CD4-positive, alpha-beta T cell treated with Interleukin-1 beta for 1 hour (primary cell): ENCODE data around the gene TMEM203.
"Not testable (repeated sequence)": the region's sequence is repeated elsewhere in the genome, so short reads cannot be mapped to it uniquely, and the experiment has no call there.

Source experiments
- DNase-seq, 2 donors: peaks; one replicate each; pipeline ENCODE4 v3.0.0-alpha.2; 2020 to 2022

The TMEM203 gene

DNA sequence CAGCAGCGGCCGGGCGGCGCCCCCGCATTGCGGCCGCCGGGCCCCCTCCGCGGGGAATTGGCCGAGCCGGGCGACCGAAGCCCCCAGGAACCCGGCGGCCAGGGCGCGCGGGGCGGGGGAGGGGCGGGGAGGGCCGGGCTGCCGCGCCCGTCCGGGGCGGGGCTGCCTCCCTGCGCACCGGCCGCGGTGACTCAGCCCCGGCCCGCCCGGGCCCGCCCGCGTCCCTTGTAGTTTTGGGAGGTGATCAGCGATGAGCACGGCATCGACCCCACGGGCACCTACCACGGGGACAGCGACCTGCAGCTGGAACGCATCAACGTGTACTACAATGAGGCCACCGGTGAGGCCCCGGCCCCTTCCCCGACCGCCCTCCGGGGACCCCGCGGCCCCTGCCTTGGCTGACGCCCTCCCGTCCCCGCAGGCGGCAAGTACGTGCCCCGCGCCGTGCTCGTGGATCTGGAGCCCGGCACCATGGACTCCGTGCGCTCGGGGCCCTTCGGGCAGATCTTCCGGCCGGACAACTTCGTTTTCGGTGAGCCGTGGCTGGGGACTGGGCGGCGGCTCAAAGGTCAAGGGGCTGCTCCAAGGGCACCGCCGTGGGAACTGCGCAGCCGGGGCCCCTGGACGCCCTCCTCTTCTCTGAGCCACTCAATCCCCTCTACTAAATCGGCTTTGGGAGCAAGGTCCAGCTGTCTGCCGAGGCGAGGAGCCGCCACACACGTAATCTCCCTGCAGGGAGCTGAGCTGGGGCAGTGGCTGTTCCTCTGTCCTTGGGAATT lies 36.2 kb upstream of the TMEM203 start:
- DNase-seq, result peak; percentile 64

DNA sequence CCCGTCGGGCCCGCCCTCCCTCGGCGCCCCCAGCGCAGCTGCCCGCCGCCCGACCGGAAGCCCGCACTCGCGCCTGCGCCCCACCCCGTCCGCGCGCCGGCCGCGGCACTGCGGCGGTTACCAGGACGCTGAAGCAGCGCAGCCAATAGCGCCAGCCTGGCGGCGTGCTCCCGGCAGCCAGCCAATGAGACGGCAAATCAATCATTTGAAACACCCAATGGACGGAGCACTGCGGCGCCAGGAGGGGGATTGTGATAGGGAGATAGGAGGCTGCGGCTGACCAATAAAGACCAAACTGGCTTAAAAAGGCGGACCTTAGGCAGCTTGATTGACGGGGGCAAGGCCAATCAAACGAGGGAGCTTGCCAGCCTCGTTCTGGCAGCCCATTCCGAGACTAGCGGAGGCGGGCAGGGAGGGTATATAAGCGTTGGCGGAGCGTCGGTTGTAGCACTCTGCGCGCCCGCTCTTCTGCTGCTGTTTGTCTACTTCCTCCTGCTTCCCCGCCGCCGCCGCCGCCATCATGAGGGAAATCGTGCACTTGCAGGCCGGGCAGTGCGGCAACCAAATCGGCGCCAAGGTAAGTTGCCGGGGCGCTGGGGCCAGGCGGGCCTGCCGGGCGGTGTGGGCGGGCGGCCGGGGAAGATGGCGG lies 35.5 kb upstream of the TMEM203 start, which contains the start of gene TUBB4B:
TUBB4B (plus strand) TSS at position 447 of the 649 bp plus-strand sequence; CDS start at position 521, 74 bp downstream.
- peak; percentile 99 to 100 for DNase-seq

DNA sequence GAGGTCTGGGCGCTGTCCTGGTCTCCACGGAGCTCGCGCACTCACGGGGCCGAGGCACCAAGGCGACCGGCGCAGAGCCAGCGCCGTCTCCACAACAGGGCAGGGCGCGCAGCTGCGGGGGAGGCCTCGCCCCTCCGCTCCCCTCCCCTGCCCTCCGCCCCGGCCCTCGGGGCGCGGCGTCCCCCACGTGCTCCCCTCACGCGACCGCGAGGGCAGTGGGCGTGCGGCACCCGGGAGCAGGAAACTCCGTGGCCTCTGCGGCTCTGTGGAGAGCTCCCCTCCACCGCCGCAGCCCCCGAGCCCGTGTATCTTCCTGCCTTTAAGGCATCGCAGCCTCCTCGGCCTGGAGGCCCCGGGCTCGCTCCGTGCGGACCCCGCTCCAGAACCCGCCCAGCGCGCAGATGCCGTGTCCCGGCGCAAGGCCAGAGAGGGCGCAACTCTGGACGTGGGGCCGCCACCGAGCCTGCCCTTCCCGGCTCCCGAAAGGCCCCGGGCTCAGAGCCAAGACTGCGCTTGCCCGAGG lies 34.9 kb upstream of the TMEM203 start:
- DNase-seq, result peak; percentile 74 to 77

DNA sequence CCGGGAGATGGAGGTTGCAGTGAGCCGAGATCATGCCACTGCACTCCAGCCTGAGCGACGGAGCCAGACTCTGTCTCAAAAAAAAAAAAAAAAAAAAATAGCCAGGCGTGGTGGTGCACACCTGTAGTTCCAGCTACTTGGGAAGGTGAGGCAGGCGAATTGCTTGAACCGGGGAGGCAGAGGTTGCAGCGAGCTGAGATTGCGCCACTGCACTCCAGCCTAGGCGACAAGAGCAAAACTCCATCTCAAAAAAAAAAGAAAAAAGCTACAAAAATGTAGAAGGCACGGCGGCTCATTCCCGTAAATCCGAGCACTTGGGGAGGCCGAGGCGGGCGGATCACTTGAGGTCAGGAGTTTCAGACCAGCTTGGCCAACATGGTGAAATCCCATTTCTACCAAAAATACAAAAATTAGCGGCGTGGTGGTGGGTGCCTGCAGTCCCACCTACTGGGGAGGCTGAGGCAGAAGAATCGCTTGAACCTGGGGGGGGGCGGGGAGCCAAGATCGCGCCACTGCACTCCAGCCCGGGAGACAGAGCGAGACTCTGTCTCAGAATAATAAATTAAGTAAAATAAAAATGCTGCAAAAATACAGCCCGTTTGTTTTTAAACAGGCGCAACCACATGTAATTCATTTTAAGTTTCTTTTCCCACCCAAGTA lies 34.2 kb upstream of the TMEM203 start:
- not testable (repeated sequence) for DNase-seq

DNA sequence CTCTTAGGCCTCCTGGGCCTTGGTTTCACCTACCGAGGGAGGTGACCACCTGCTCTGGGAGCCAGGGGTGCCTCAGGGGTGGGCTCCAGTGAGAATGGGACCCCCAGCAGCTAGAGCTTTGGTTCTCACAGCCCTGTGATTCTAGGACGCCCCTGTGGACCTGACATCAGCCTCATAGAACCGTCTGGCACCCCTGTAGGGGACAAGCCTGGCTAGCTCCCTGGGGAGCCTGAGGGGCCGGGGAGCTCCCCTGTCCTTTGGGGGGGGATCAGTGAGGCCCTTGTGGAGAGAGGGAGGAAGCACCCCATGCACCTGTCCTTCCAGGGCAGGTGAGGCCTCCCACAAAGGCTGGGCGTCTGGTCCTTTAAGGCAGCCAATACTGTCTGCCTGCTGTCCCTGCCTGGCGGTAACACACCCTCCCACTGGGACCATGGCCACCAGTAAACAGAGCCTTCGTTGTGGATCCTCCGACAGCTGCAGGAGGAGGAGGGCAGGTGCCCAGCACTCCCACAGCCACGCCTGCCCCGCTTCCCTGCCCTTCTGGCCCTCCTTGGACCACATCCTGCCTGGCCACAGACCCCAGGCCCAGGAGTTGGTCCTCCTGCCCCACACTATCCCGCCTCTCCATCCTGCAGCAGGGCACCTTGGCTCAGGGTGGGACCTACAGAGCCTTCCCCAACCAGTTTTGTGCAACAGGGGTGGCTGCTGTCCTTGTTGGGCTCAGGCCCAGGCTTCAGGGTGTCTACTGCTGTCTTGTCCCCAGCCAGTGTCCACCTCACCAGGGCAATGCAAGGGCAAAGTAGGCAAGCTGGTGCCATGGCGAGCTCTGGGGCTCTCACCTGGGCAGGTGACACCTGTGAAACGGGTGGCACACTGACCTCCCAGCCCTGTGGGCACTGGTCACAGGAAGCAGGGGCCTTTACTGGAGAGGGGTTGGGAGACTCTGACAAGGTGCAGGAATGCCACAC lies 32.6 kb upstream of the TMEM203 start:
- no peak for DNase-seq

DNA sequence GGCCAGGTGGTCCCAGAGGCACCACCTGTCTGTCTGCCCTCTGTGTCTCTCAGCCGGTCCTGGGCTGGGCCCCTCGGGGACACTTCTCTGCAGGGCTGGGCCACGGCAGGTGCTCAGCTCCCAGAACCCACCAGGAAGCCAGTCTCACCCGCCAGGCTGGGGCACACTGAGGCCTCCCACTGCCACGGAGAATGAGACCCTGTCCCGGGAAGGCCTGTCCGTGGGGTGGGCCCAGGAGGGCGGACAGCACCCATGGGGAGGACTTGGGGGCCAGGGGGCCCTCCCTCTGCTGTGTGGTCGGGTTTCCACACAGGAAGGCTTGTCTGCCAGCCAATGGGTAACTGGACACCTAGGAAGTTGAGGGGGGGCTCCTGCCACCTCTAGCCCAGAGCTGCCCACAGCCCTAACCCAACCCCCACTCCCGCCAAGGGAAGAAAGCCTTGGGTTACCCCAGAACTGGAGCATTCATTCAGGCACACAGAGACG lies 31.5 kb upstream of the TMEM203 start:
- no peak for DNase-seq

DNA sequence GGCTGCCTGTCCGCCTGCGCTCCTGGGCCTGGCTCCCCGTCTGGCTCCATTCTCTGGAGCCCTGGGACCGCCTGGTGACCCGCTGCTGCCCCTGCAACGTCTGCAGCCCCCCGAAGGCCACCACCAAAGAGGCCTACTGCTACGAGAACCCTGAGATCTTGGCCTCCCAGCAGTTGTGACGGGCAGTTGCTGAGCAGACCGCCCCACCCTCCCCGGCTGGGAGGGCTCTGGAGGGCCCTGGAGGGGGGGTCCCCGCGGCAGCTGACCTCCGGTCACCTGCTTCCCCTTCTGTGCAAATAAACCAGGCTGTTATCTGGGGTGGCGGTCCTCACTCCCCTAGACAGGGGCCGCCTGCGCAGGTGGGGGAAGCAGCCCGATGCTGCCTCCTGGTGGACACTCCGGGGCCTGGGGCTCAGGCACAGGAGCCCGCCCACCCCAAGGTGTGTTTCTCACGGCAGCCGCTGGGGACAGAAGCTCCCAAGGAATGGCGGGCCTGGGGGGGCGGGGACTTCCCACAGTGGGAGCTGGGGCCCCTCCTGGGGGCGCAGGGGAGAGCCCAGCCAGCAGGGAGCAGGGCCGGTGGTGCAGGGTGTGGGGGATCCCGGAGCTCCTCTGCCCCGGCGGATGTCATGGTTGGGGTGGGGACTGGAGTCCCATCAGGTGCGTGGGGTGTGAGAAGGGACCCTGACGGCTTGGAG lies 30.9 kb upstream of the TMEM203 start:
- peak; percentile 90 to 91 for DNase-seq

DNA sequence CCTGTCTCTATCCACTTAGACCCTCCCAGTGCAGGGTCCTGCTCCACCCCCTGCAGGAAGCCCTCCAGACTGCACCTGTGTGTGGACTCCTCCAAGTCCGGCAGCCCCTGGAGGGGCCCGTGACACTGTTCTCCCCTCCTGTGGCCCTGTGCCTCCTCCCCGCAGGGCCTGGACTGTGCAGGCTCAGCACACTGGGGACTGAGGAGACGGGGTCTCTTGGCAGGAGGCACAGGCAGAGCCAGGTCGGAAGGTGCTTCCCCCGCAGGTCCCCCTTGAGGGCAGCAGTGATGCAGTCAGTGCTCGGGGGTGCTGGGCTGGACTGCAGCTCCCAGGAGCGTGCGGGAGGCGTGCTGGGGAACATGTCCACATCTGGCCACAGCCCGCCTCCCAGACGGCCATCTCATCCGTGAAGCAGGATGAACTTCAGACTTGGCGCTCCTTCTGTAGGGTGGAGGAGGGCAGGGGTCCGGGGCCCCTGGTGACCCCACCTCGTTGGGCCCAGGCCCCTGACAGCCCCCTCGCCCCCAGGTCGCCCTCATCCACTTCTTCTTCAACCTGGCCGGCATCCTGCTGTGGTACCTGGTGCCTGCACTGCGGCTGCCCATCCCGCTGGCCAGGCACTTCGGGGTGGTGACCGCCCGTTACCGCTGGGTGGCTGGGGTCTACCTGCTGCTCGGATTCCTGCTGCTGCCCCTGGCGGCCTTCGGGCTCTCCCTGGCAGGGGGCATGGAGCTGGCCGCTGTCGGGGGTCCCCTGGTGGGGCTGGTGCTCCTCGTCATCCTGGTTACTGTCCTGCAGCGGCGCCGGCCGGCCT lies 30.2 kb upstream of the TMEM203 start:
- DNase-seq, result no peak

DNA sequence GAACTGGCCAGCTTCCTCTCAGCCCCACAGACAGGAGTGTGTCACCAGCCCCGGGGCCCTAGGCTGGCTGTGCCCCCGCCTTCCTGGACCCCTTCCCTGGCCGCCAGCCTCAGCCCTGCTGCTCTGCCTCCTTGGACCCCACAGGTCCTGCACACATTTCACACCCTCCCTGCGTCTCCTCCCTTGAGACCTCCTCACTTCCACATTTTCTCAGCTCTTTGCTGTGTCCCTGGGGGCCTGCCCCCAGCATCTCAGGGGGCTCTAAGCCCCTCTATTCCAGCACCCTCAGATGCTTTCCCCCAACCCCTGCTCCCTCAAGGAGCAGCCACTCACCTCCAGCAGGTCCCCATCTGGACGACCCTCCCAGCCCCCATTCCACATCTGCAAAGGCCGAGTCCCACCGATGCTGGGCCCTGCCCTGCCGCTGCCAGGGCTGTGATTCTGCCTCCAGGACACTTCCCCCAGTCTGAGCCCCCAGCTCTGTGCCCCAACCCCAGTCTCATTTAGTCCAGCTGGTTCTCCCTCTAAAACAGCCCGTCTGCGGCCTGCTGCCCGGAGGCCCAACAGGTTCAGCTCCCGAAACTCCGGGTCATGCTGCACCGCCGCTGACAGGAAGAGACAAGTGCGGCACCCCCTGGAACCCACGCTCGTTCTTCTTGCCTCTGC lies 29.4 kb upstream of the TMEM203 start:
- no peak for DNase-seq

DNA sequence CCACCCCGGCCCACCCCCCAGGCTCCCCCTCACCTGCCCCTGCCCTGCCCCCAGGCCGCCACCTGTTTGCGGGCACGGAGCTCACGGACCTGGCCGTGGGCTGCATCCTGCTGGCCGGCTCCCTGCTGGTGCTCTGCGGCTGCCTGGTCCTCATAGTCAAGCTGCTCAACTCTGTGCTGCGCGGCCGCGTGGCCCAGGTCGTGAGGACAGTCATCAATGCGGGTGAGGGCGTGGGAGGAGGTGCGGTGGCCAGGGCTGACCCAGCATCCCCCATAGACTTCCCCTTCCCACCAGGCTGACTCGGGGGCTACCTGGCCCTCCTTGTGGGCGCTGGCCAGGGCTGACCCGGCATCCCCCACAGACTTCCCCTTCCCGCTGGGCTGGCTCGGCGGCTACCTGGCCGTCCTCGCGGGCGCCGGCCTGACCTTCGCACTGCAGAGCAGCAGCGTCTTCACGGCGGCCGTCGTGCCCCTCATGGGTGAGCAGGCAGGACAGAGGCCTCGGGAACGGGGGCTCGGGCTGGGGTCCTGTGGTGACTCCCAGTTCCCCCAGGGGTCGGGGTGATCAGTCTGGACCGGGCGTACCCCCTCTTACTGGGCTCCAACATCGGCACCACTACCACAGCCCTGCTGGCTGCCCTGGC lies 28.7 kb upstream of the TMEM203 start:
- no peak for DNase-seq

DNA sequence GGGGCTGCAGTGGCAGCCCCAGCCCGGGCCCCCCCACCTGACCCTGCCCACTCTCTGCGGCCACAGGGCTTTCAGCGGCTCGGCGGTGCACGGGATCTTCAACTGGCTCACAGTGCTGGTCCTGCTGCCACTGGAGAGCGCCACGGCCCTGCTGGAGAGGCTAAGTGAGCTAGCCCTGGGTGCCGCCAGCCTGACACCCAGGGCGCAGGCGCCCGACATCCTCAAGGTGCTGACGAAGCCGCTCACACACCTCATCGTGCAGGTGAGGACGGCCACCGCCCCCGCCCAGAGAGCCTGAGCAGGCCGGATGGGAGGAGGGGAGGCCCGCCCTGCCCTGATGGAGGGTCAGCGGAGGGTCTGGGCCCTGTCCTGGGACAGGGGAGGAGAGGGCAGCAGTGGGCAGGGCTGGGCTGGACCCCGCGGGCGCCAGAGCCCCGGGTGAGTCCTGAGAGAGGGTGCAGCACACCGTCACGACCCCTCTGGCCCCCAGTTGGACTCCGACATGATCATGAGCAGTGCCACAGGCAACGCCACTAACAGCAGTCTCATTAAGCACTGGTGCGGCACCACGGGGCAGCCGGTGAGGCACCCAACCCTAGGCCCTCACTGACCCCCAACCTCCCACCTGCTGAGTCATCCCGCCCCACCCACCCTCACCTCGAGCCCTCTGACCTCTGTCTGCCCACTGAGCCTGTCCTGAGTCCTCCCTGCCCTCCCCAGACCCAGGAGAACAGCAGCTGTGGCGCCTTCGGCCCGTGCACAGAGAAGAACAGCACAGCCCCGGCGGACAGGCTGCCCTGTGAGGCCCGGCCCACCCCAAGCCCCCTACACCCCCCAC lies 27.9 kb upstream of the TMEM203 start:
- DNase-seq, result no peak

DNA sequence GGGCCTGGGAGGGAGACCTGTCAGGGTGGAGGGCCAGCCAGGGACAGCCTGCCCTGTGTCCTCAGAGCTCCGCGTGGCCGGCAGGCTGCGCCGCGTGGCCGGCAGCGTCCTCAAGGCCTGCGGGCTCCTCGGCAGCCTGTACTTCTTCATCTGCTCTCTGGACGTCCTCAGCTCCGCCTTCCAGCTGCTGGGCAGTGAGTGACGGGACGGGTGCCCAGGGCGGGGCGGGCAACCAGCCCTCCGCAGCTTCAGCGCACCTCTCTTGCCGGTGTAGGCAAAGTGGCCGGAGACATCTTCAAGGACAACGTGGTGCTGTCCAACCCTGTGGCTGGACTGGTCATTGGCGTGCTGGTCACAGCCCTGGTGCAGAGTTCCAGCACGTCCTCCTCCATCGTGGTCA lies 27.1 kb upstream of the TMEM203 start:
- DNase-seq, result no peak

DNA sequence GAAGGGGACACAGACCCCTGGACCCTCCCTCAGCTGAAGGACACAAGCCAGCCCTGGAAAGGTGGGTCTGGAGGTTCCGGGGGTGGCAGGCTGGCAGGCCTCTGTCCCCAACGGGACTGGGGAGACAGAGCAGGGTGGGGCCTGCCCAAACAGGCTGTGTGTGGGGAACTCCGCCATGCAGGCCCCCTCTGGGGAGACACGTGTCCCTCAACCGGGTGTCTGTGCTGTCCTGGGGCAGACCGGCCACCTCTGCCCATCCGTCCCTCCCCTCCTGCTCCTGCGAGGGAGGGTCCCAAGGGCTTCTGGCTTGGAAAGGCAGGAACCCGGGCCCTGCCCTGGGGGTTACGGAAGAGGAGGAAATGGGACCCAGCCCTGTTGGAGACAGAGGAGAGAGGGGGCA lies 26.7 kb upstream of the TMEM203 start:
- no peak for DNase-seq

DNA sequence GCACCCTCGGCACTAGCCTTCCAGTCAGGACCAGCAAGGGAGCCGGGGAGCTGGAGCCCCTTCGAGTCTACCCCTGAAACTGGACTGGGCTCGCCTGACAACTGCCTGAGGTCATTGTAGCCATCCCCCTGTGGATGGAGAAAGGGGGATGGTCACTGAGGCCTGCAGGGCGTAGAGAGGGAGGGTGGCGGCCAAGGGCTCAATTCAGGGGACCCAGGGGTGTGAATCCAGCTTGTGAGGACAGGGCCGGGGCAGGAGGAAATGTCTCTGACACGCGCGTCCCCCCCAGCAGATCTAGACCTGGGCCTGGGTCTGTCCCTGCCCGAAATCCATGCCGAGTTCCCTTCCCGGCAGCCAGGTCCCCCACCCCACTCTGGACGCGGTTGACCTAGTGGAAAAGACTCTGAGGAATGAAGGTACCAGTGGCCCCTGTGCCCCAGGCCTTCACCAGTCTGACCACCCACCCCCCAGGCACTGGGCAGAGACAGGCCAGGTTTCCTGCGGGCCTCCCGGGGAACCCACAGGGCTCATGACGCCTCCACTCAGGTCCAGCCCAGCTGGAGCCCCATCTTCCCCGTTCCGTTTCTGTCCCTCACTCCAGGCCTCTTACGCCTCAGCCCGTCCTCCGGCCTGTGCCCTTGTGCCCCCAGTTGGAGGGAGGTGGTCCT lies 26.1 kb upstream of the TMEM203 start:
- DNase-seq, result no peak

DNA sequence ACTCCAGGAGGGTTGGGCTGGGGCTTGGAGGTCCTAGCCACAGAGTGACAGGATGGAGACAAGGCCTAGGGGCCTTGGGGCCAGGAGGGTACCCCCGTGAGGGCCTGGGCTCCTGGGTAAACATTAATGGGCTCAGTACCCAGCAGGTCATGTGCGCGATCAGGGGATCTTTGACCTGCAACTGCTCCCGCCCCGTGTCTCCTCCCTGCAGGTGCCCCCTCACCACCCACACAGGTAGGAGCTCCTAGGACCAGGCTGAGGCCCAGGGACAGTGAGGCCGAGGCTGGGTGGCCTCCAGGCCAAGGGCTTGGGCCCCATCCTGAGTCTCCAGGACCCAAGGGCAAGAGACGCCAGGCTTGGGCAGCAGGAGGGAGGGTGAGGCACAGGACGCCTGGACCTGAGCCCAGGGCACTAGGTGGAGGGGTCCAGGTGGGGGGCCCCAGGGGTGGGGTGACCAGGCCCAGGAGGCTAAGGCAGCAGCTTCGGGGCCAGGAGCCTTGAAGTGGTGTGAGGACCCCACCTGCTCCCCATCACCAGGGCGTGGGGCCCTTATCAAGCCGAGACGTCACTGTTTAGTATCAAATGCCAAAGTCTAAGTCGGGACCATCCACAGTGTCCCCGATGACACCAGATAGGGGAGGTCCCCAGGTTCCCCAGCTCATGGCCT lies 25.4 kb upstream of the TMEM203 start, which contains the start of gene SLC34A3:
SLC34A3 (plus strand) TSS at position 197 of the 667 bp plus-strand sequence. CDS start 802 bp downstream, outside the sequence.
- DNase-seq, result no peak

DNA sequence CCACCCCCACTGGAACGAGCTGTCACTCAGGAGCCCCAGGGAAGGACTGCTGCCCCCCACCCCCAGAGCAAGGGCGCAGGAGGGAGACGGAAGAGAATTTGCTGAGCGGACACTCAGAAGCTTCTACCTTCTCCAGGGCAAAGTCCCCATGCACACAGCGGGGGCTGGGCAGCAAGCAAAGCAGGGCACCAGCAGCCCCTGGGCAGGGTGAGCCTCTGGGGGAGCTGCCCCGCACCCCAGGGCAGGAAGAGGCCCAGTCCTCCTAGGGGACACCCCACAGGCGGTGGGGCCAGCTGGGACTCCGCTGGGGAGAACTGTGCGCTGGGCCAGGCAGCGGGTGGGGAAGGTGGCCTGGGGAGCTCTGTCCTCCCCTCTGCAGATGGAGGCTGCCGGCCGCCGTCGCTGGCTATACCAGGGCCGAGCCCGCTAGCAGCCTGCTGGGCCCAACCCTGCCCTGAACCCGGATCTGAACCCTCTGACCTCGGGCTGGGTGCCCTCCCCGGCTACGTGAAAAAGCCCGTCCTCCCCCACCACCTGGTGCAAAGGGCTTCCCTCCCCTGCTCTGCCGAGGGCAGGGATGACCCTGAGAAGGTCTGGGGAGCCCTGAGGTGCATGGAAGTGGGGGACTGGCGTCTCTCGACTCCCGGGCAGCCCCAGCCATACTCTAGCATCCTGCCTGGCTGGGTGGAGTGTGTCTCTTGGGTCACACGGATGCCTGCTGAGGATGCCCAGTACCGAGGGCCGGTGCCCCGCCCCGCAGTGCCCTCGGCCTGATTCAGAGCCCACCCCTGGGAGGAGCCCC lies 24.7 kb upstream of the TMEM203 start:
- no peak for DNase-seq
